ENCODE data around the gene SETBP1.

DNA sequence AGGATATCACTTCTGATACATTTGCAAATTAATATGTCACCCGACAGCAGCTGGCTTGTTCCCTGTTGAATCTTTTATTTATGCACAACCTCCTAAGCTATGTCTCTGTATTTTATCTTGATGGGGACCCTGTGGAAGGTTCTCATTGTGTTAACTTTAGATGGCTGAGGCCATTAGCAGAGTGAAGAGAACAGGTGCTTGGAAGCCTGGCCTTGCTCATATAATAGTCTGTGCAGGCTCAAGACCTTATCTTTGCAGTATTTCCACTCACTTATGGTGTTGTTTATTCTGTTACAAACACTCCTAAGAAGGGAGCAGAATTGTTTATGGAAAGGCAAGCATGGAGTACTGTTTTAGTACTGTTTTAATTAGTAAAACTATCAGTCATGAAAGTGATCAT lies 107.6 kb downstream of the SETBP1 start:
- TF ChIP-seq, protein P1, sequence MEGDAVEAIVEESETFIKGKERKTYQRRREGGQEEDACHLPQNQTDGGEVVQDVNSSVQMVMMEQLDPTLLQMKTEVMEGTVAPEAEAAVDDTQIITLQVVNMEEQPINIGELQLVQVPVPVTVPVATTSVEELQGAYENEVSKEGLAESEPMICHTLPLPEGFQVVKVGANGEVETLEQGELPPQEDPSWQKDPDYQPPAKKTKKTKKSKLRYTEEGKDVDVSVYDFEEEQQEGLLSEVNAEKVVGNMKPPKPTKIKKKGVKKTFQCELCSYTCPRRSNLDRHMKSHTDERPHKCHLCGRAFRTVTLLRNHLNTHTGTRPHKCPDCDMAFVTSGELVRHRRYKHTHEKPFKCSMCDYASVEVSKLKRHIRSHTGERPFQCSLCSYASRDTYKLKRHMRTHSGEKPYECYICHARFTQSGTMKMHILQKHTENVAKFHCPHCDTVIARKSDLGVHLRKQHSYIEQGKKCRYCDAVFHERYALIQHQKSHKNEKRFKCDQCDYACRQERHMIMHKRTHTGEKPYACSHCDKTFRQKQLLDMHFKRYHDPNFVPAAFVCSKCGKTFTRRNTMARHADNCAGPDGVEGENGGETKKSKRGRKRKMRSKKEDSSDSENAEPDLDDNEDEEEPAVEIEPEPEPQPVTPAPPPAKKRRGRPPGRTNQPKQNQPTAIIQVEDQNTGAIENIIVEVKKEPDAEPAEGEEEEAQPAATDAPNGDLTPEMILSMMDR (IDR thresholded peaks at IDR 0.05): no peak
- TF ChIP-seq POLR2AphosphoS5 (IDR thresholded peaks at IDR 0.05): no peak
- no peak for TF ChIP-seq POLR2A (IDR thresholded peaks at IDR 0.05)
- no peak for TF ChIP-seq EP300 (IDR thresholded peaks at IDR 0.05)

All from stomach (tissue), 4 donors.